Stimulated activated CD8-positive, alpha-beta memory T cell treated with anti-CD3 and anti-CD28 coated beads, Interleukin-2, amount 100 ng/mL, for 48 hours (primary cell): ENCODE measurements around the gene UVRAG.

Experiments
- DNase-seq, 2 donors: peaks; one replicate each; pipeline ENCODE4 v3.0.0-alpha.2; 2020; ENCODE audit warnings: low read depth in 2 of 2

Gene UVRAG

DNA sequence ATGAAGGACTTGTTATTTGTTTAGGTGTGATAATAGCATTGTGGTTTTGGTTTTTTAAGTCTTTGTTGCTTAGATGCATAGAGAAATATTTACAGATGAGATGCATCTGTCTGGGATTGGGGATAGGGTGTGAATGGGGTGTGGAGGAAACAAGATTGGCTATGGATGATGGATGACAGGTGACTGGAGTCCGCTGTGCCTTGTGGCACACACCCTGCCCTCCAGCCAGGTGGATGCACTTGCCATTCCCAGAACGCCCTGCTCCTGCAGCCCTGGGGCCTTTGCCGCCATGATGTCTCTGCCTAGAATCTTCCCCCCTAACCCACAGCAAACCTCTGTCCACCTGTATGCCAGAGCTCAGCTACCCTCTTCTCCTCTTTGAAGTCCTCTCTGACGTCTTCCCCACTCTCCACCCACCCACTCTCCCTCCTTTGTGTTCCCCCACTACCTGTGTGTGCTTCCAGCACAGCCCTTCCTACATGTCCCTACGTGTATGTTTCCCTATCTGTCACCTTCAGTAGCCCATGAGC, 336.6 kb downstream of the UVRAG start:
- no peak for DNase-seq

DNA sequence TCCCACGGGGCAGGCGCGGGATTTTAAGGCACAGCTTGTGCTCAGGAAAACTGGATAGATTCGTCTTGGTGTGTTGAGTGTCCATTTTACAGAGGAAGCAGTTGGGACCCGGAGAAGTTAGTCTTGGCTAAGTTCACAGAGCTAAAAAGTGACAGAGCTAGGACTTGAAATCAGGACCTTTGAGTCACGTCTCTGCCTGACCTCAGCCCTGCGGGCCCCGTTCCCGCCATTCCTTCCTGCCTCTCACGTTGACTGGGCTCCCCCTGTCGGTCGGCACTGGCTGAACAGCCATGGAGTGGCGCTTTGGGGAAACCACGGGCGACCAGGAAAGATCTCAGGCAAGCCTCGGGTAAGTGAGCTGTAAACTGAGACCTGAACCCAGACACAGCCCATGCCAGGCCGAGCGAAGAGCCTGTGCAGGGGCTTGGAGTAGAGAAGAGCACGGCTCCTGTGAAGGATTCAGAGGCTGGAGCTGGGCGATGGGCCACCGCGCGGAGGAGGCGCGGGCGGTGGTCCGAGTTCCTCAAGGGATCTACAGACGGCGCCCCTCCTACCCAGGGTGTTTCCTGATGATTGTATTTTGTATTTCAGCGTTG, 337.2 kb downstream of the UVRAG start:
- peak; percentile 88 to 90 for DNase-seq

- DNase-seq, result no peak
These were observed 337.9 kb downstream of the UVRAG start for GRCh38 chr11:76152741-76153570.

- no peak for DNase-seq
These were observed 338.5 kb downstream of the UVRAG start for GRCh38 chr11:76153571-76153923.

- no peak for DNase-seq
These were observed 340.7 kb downstream of the UVRAG start for GRCh38 chr11:76155500-76156227.

GRCh38 chr11:76156971-76157427, 342.0 kb downstream of the UVRAG start:
- DNase-seq, result no peak

DNA sequence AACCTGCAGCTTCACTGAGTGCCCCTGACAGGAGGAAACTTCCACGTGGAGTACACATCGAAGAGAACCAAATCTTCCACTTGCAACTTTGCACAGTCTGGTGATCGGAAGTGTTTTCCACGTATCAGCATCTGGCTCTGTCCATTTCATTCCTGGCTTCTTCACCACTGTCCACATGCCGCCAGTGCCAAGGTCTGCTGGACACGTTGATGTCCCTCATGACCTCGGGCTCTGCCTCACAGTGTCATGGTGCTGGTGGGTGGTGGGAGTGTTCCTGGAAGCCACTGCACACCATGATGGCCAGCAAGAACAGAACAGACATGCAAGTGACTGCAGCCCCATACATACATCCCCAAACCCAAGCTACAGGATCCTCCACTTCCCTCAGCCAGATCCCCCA, 342.9 kb downstream of the UVRAG start:
- no peak for DNase-seq

- no peak for DNase-seq
These were observed 343.6 kb downstream of the UVRAG start for GRCh38 chr11:76158394-76159302.

DNA sequence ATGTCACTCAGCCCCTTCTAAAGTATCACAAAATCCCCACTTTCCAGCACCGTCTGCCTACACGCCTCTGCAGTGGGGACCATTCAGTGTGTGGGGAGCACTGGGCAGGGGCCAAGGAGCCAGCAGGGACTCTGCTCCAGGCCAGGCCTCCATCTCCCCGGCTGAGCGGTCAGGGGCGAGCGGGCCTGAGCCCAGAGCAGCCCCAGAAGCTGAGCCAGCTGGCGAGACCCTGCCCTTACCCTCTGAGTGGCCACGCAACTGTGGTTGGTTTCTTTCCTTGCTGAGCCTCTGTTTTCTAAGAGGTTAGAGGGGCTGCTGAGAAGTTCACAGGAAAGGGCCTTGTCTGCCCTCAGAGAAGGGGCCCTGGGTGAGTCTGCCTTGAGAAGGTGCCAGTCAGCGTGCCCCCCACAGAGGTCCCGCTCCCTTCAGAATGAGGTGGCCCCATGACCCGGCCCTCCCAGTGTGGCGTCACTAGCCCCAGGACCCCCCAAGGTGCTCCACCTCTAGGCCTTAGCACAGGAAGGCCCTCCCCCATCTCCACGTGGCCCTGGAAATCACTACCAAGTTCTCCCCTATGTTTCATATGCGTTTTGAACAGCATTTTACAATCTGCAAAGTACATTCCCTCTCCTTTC, 344.4 kb downstream of the UVRAG start:
- no peak for DNase-seq

DNA sequence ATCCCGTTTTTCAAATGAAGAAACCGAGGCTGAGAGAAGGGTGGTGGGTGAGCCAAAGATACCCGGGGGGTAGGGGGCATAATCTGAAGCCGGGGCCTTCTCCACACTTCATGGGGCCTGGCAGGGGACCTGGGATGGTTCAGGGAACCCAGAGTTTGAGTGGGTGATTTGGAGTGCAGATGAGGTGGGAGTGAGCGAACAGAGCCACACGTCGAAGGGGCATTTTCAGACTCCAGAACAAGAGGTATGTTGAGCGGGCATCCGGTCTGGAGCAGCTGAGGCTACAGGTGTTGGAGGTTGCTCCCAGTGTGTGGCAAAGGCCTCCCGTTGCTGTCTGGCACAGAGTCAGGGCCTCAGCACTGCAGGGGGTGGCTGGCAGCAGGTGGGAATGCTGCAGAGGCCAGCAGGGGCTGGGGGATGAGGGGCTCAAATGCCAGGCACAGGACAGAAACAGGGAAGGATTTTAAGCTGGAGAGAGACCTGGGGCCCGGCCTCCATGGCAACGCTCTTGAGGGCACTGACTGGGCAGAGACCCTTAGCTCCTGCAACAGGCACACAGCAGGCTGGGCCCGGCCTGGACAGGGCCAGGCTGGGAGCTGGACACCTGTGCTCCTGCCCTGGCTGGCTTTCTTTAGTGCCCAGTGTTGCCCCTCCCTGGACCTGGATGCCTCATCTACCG, 345.1 kb downstream of the UVRAG start:
- no peak for DNase-seq

DNA sequence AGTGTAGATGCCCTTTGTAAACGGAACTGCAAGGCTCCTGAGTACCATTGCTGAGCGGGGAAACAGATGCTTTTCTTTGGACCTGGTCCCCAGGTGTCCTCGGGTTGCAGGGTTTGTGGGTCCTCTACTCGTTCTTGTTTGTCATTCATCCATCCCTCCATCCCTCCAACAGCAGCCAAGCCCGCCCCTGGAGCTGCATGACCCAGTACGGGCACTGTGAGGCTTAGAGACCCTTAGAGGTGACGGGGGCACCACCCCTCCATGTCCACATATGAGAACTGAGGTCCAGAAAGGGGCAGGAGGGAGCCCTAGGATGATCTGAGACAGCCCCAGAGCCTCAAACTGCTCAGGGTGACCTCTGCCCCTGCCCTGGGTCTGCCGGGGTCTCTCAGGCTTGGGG, 345.8 kb downstream of the UVRAG start:
- no peak for DNase-seq

GRCh38 chr11:76161261-76161961, 346.4 kb downstream of the UVRAG start:
- DNase-seq, result no peak

DNA sequence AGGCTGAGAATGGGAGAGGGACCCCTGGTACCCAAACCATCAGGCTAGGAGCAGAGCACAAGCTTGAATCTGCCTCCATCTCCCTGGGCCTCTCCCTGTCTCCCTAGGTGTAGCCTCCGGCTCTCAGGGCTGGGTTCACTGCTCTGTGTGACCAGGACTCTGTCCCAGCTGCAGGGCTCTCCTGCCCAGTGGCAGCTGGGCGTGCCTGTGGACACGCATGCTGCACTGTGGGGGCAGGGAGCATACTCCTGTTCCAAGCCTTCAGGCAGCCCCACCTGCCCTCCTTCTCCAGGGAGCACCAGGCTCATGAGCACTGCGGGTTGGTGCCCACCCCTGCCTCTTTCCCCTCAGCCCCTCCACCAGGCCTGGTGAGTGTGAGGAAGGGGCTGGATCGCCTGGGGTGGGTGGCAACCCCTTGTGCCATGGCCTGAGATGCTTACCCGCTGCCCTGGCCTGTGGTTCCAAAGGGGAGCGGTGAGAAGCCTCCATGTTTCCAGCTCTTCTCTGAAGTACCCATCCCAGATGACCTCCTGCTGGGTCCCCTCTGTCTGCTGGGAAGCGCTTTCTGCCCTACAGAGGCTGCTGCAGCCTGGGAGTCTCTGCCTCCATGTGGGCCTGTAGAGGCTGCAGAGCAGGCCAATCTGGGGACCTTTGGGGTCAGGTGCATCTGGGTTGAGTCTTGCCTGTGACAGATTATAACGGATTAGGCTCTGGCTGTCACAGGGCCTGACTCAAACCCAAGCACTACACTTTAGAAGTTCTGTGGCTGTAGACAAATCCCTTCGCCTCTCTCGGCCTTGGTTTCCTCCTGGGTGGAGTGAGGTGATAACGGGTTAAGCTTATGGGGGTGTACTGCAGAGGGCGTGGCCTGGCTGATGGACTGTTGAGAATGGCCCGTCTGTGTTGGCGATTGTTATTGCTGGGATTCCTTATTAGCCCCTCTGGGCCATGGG, 347.6 kb downstream of the UVRAG start:
- no peak for DNase-seq

- no peak for DNase-seq
These were observed 348.4 kb downstream of the UVRAG start for GRCh38 chr11:76163289-76163880.

DNA sequence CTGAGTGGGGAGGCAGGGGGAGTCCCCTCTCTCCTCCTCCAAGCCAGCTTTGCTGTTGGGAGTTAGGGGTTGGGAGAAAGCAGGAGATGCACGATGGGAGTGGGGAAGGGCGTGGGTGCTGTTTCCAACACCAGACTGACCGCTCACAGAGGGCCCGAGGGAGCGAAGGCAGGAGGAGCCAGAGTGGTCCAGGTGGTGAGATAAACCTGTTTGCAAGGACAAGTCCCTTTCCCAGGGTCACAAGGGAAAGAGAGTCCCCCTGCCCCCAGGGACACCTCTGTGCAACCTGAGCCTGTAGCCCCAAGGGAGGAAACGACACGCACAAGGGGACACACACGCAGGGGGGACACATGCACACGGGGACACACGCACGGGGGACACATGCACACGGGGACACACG, 349.1 kb downstream of the UVRAG start:
- no peak for DNase-seq

- DNase-seq, result no peak
These were observed 350.1 kb downstream of the UVRAG start for GRCh38 chr11:76164861-76165751.

- DNase-seq, result peak; percentile 13 to 20
These were observed 351.3 kb downstream of the UVRAG start for GRCh38 chr11:76166314-76166713.
